Urinary bladder (tissue), 4 donors: Measurements from ENCODE around the gene CD72. TPM values are rescaled to one million over a fixed set of nuclear protein-coding genes. Genes with fewer than 3 reads are reported as not detected.
"Not testable (repeated sequence)": the region's sequence is repeated elsewhere in the genome, so short reads cannot be mapped to it uniquely, and the experiment has no call there.

Experiments used
- DNase-seq: peaks from one replicate; pipeline ENCODE4 v3.0.0-alpha.2; 2015; ENCODE audit errors: extremely low spot score
- H3K27ac ChIP-seq: one replicate; pipeline ENCODE4 v1.5.1; 2013; ENCODE audit warnings: low read depth, mild to moderate bottlenecking, moderate library complexity
- H3K36me3 ChIP-seq: one replicate; pipeline ENCODE4 v1.6.1; 2013; ENCODE audit warnings: mild to moderate bottlenecking, moderate library complexity; ENCODE audit not compliant: insufficient read depth
- H3K4me1 ChIP-seq: one replicate; pipeline ENCODE4 v1.6.1; 2013; ENCODE audit warnings: mild to moderate bottlenecking, moderate library complexity; ENCODE audit not compliant: insufficient read depth
- H3K4me3 ChIP-seq: one replicate; pipeline ENCODE4 v1.5.1; 2013; ENCODE audit warnings: low read depth, low read length
- WGBS: extraction: QIAGEN DNeasy Blood & Tissue Kit; methylation state at CpG from one replicate; pipeline ENCODE4 v1.1.7; 2013; 5-methylcytosine and 5-hydroxymethylcytosine counted together
- polyA plus RNA-seq: library from polyadenylated mRNA; stranded (reverse); fragments of 200-250 nt; gene quantifications from one replicate; pipeline ENCODE4 v1.2.3, GENCODE V29; 2013
- total RNA-seq: library from RNA; depleted of rRNA; stranded (reverse); fragments of >200 nt; gene quantifications from one replicate; pipeline ENCODE4 v1.2.3, GENCODE V29; 2014
- donor health status: healthy with polysubstance abuse.
- donor health status: healthy.

The CD72 gene
- total and polyA plus RNA-seq, 2 donors: 1.5 to 1.6 TPM

GRCh38 chr9:35641478-35641877 lies 23.3 kb upstream of the CD72 start:
- H3K4me3 ChIP-seq, DNase-seq, H3K36me3 ChIP-seq, H3K4me1 ChIP-seq, H3K27ac ChIP-seq: not testable (repeated sequence)
- 82% methylated on average over 3 of the region's 3 CpGs for WGBS

- not testable (repeated sequence) for H3K36me3 ChIP-seq, H3K4me1 ChIP-seq, H3K27ac ChIP-seq, DNase-seq, H3K4me3 ChIP-seq
- WGBS: 98% methylated on average over 15 of the region's 15 CpGs
Measured at GRCh38 chr9:35640431-35640830, 22.2 kb upstream of the CD72 start.

- H3K4me3 ChIP-seq: no peak overlapping the region
- WGBS: 89% methylated on average over 1 of the region's 1 CpG
- DNase-seq: no peak
- no peaks in the 10 kb centered on the region for H3K36me3 ChIP-seq
- no peak overlapping the region for H3K27ac ChIP-seq
- no peaks in the 10 kb centered on the region for H3K4me1 ChIP-seq
Measured at GRCh38 chr9:35639631-35640030, 21.4 kb upstream of the CD72 start.

- H3K36me3 ChIP-seq, H3K4me3 ChIP-seq, H3K27ac ChIP-seq, H3K4me1 ChIP-seq, DNase-seq: not testable (repeated sequence)
- WGBS: 68% methylated on average over 1 of the region's 1 CpG
Measured at GRCh38 chr9:35639225-35639624, 21.0 kb upstream of the CD72 start.

DNA sequence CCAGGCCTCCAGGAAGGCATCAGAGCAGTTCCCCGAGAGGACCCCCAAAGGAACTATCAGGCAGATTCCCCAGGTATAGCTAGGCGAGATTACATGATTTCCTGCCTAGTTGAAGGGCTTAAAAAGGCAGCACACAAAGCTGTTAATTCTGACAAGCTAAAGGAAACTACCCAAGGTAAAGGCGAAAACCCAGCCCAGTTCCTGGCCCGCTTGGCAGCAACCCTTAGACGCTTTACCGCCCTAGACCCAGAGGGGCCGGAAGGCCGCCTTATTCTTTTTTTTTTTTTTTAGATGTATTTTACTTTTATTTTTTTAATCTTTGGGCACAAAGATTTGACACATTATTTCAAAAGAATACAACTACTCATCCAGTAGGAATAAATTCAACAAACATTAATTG lies 20.5 kb upstream of the CD72 start:
- H3K27ac ChIP-seq, DNase-seq, H3K4me3 ChIP-seq, H3K4me1 ChIP-seq, H3K36me3 ChIP-seq: not testable (repeated sequence)
- WGBS: 80% methylated on average over 7 of the region's 8 CpGs

DNA sequence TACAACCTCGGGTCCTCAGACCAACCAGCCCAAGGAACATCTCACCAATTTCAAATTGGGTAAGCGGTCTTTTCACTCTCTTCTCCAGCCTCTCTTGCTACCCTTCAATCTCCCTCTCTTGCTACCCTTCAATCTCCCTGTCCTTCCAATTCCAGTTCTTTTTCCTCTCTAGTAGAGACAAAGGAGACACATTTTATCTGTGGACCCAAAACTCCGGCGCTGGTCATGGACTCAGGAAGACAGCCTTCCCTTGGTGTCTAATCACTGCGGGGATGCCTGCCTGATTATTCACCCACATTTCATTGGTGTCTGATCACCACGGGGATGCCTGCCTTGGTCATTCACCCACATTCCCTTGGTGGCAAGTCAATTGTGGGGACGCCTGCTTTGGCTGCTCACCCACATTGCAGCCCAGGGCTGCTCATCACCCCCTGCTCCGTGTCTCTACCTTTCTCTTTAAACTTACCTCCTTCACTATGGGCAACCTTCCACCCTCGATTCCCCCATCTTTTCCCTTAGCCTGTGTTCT lies 19.3 kb upstream of the CD72 start:
- WGBS: 94% methylated on average over 9 of the region's 9 CpGs
- DNase-seq, H3K4me1 ChIP-seq, H3K36me3 ChIP-seq, H3K4me3 ChIP-seq, H3K27ac ChIP-seq: not testable (repeated sequence)

DNA sequence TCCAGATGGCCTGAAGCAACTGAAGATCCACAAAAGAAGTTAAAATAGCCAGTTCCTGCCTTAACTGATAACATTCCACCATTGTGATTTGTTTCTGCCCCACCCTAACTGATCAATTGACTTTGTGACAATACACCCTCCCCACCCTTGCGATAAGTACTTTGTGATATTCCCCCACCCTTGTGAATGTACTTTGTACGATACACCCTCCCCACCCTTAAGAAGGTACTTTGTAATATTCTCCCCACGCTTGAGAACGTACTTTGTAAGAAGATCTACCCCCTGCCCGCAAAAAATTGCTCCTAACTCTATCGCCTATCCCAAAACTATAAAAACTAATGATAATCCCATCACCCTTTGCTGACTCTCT lies 18.6 kb upstream of the CD72 start:
- 96% methylated on average over 6 of the region's 6 CpGs for WGBS
- H3K4me1 ChIP-seq, H3K4me3 ChIP-seq, H3K27ac ChIP-seq, DNase-seq, H3K36me3 ChIP-seq: not testable (repeated sequence)

- Histone ChIP-seq H3K27ac (no peak overlapping the region), H3K4me3 (no peak overlapping the region), H3K36me3 (no peaks in the 10 kb centered on the region), H3K4me1 (no peaks in the 10 kb centered on the region)
- 85% methylated on average over 9 of the region's 9 CpGs for WGBS
- DNase-seq: no peak
Measured at GRCh38 chr9:35636135-35636876, 18.1 kb upstream of the CD72 start.

GRCh38 chr9:35635730-35636129 lies 17.5 kb upstream of the CD72 start:
- Histone ChIP-seq H3K36me3 (no peaks in the 10 kb centered on the region), H3K4me1 (no peaks in the 10 kb centered on the region), H3K27ac (no peak overlapping the region), H3K4me3 (no peak overlapping the region)
- no peak for DNase-seq

DNA sequence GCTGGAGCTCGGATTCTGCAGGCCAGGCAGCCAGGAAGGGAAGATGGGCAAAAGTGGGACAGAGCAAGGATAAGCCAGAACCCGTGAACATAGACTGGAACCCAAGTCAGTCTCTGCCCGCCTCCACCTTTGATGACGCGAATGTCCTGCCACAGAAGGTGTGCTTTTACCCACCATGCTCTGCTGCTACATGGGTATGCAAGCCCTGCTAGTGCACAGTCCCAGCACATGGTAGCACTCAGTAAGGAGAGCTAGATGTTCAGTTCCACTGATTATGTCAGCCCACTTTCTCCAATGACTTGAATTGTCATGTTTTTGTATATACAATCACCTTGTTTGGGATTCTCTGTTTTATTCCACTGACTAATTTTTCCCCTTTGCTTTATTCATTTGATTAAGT lies 11.4 kb upstream of the CD72 start:
- 80% methylated on average over 5 of the region's 5 CpGs for WGBS
- DNase-seq: no peak
- H3K4me1 ChIP-seq: no peaks in the 10 kb centered on the region
- no peak overlapping the region for H3K27ac ChIP-seq
- no peaks in the 10 kb centered on the region for H3K36me3 ChIP-seq
- no peak overlapping the region for H3K4me3 ChIP-seq

DNA sequence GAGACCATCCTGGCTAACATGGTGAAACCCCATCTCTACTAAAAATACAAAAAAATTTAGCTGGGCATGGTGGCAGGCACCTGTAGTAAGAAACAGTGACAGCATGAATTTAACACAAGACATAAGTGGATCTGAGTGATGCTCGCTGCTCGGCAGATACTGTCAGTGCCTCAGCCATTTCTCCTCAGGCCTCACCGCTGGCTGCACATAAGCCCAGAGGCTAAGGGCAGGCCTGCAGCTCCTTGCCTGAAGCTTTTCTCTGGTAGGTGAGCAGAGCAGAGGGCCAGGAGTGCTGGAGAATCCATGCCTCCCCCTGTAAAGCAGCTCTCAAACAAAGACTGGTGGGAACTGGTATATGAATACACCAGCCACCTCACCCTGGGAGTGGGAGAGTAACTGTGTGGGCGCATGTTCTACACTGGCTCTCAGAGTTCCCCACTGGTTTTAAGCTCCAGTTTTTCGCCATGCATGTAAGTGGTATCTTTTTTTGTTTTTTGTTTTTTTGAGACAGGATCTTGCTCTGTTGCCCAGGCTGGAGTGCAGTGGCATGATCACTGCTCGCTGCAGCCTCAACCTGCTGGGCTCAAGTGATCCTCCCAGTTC lies 10.3 kb upstream of the CD72 start:
- no peaks in the 10 kb centered on the region for H3K4me1 ChIP-seq
- H3K4me3 ChIP-seq: no peak overlapping the region
- no peak overlapping the region for H3K27ac ChIP-seq
- no peaks in the 10 kb centered on the region for H3K36me3 ChIP-seq
- WGBS: 96% methylated on average over 6 of the region's 6 CpGs
- no peak for DNase-seq

DNA sequence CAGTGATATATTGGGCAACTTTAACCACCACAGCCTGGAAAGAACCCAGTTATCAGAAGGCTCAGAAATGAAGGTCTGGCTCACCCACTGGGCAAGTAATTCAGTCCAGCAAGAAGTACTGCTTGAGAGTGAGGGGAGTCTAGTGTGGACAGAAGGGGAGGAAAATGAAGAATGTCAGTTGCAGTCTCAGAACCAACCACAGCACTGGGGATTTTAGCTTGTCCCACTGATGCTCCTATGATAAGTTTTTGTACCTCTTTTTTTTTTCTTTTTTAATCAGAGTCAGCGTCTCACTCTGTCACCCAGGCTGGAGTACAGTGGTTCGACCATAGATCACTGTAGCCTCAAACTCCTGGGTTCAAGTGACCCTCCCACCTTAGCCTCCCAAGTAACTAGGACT lies 9.4 kb upstream of the CD72 start:
- Histone ChIP-seq H3K4me3 (no peak overlapping the region), H3K4me1 (no peaks in the 10 kb centered on the region), H3K36me3 (no peaks in the 10 kb centered on the region), H3K27ac (no peak overlapping the region)
- no peak for DNase-seq
- 85% methylated on average over 2 of the region's 2 CpGs for WGBS

- 73% methylated on average over 2 of the region's 2 CpGs for WGBS
- Histone ChIP-seq H3K4me1 (no peaks in the 10 kb centered on the region), H3K36me3 (no peaks in the 10 kb centered on the region), H3K4me3 (no peak overlapping the region), H3K27ac (no peak overlapping the region)
- no peak for DNase-seq
Measured at GRCh38 chr9:35619800-35620158, 1.6 kb upstream of the CD72 start.

- no peaks in the 10 kb centered on the region for H3K36me3 ChIP-seq
Measured at GRCh38 chr9:35618854-35619799, 914 bp upstream of the CD72 start.

More at GRCh38 chr9:35618854-35619799, 914 bp upstream of the CD72 start:
- Histone ChIP-seq H3K27ac (no peak overlapping the region), H3K4me1 (no peaks in the 10 kb centered on the region), H3K4me3 (no peak overlapping the region)
- WGBS: 88% methylated on average over 17 of the region's 17 CpGs
- DNase-seq: no peak
